Smooth muscle cell (in vitro differentiated cells): ENCODE data around the gene FAM117B. TPM values are rescaled to one million over a fixed set of nuclear protein-coding genes. Genes with fewer than 3 reads are reported as not detected.

ENCODE experiments used
- DNase-seq: peaks from one replicate; lab custom pipeline; 2025; ENCODE audit not compliant: unreplicated experiment; lab: John Stamatoyannopoulos, UW
- H2AFZ ChIP-seq: fragments of 200-600 bp; sonication (generic); 2 replicates; pipeline ENCODE4 v1.6.0; 2016; ENCODE audit warnings: antibody characterized with exemption, low read depth, mild to moderate bottlenecking
- H3F3A ChIP-seq: fragments of 200-600 bp; sonication (generic); 2 replicates; pipeline ENCODE4 v1.6.0; 2017; ENCODE audit warnings: antibody characterized with exemption, low read depth
- H3K27ac ChIP-seq: fragments of 200-600 bp; sonication (generic); 2 replicates; pipeline ENCODE4 v1.5.1; 2016; ENCODE audit warnings: low read depth, mild to moderate bottlenecking
- H3K27me3 ChIP-seq: fragments of 200-600 bp; sonication (generic); 2 replicates; pipeline ENCODE4 v1.6.1; 2016; ENCODE audit warnings: low read depth, mild to moderate bottlenecking
- H3K36me3 ChIP-seq: fragments of 200-600 bp; sonication (generic); 2 replicates; pipeline ENCODE4 v1.5.1; 2016; ENCODE audit warnings: low read depth
- H3K4me1 ChIP-seq: fragments of 200-600 bp; sonication (generic); 2 replicates; pipeline ENCODE4 v1.5.1; 2016; ENCODE audit warnings: low read depth
- H3K4me2 ChIP-seq: fragments of 200-600 bp; sonication (generic); 2 replicates; pipeline ENCODE4 v1.6.0; 2016; ENCODE audit warnings: mild to moderate bottlenecking
- H3K4me3 ChIP-seq: fragments of 200-600 bp; sonication (generic); 2 replicates; pipeline ENCODE4 v1.5.1; 2016; ENCODE audit warnings: mild to moderate bottlenecking
- H3K79me2 ChIP-seq: fragments of 200-600 bp; sonication (generic); 2 replicates; pipeline ENCODE4 v1.6.0; 2016; ENCODE audit warnings: low read depth, mild to moderate bottlenecking
- H3K9ac ChIP-seq: fragments of 200-600 bp; sonication (generic); 2 replicates; pipeline ENCODE4 v1.6.0; 2016; ENCODE audit warnings: low read depth
- H3K9me3 ChIP-seq: fragments of 200-600 bp; sonication (generic); replicated peaks from 2 replicates; pipeline ENCODE4 v1.5.1; 2016; ENCODE audit warnings: low read depth
- H4K20me1 ChIP-seq: fragments of 200-600 bp; sonication (generic); 2 replicates; pipeline ENCODE4 v1.6.0; 2016; ENCODE audit warnings: low read depth
- WGBS: methylation state at CpG from one replicate; pipeline ENCODE4 v1.1.7; 2016; ENCODE audit warnings: low lambda C conversion rate; 5-methylcytosine and 5-hydroxymethylcytosine counted together
- polyA plus RNA-seq: library from polyadenylated mRNA; unstranded; fragments of >200 nt; fragmentation: Nextera tagmentation; extraction: Ambion mirVana; gene quantifications from 2 replicates; pipeline ENCODE4 v1.2.1, GENCODE V29; 2016
- total RNA-seq: library from RNA; depleted of rRNA; stranded (reverse); fragments of >200 nt; gene quantifications from 2 replicates; pipeline ENCODE4 v1.2.3, GENCODE V29; 2014
- TF ChIP-seq, protein P1 (sequence below): fragments of 200-600 bp; sonication (generic); IDR thresholded peaks from 2 replicates; pipeline ENCODE4 v1.5.1; 2017; ENCODE audit warnings: borderline replicate concordance, mild to moderate bottlenecking, antibody characterized with exemption; ENCODE audit not compliant: insufficient read depth, poor library complexity, severe bottlenecking

FAM117B gene
- total and polyA plus RNA-seq, 2 experiments from 2014 or later, result 5.4 to 11.1 TPM

DNA sequence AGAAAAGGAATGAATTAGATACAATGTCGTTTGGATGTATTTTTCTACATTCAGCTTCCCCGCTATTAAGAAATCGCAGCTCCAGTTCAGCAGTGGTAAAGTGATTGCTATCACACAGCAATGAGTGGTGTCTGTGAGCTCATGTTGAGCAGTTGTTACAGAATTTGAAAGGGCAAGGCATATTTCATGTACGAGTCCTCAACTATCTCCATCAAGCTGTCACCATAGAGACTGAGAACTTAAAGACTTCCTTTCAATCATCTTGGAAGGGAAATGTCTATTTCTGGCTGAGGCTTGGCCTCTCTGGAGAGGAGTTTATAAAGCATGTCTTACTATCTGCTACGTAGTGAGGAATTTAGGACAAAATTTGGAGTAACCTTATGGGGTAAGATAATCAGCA is 24.4 kb upstream of the FAM117B start:
- H3K4me1 ChIP-seq, result no peaks in the 10 kb centered on the region
- H2AFZ ChIP-seq, result no peak overlapping the region
- H3K9ac ChIP-seq, result no peak overlapping the region
- H3K79me2 ChIP-seq, result no peaks in the 10 kb centered on the region
- WGBS, result 69% methylated on average over 5 of the region's 5 CpGs
- no peaks in the 10 kb centered on the region for H4K20me1 ChIP-seq
- H3K36me3 ChIP-seq, result no peaks in the 10 kb centered on the region
- no peak overlapping the region for H3K27ac ChIP-seq
- TF ChIP-seq, protein P1, sequence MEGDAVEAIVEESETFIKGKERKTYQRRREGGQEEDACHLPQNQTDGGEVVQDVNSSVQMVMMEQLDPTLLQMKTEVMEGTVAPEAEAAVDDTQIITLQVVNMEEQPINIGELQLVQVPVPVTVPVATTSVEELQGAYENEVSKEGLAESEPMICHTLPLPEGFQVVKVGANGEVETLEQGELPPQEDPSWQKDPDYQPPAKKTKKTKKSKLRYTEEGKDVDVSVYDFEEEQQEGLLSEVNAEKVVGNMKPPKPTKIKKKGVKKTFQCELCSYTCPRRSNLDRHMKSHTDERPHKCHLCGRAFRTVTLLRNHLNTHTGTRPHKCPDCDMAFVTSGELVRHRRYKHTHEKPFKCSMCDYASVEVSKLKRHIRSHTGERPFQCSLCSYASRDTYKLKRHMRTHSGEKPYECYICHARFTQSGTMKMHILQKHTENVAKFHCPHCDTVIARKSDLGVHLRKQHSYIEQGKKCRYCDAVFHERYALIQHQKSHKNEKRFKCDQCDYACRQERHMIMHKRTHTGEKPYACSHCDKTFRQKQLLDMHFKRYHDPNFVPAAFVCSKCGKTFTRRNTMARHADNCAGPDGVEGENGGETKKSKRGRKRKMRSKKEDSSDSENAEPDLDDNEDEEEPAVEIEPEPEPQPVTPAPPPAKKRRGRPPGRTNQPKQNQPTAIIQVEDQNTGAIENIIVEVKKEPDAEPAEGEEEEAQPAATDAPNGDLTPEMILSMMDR, result no peak
- H3K4me3 ChIP-seq, result no peak overlapping the region
- no peak for DNase-seq
- H3K4me2 ChIP-seq, result no peak overlapping the region
- H3K27me3 ChIP-seq, result no peaks in the 10 kb centered on the region
- no peaks in the 10 kb centered on the region for H3F3A ChIP-seq
- no peaks in the 10 kb centered on the region for H3K9me3 ChIP-seq

DNA sequence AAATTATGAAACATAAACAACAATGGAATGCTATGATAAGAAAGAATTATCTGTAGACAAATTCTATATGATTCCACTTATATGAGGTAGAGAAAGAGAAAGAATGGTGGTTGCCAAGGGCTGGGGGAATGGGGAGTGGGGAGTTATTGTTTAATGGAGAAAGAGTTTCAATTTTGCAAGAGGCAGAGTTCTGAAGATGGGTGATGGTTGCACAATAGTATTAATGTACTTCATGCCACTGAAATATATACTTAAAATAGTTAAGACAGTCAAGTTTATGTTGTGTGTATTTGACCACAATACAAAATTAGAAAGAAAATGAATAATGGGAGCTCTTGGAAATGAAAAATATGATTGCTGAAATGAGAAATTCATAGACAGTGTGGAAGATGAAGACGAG is 22.6 kb upstream of the FAM117B start:
- H3K9ac ChIP-seq, result no peak overlapping the region
- TF ChIP-seq, protein P1, result no peak
- no peaks in the 10 kb centered on the region for H3F3A ChIP-seq
- no peaks in the 10 kb centered on the region for H4K20me1 ChIP-seq
- WGBS, result 100% methylated on average over 1 of the region's 1 CpG
- H3K4me2 ChIP-seq, result no peak overlapping the region
- H3K27me3 ChIP-seq, result no peaks in the 10 kb centered on the region
- no peaks in the 10 kb centered on the region for H3K79me2 ChIP-seq
- DNase-seq, result no peak
- no peak overlapping the region for H3K27ac ChIP-seq
- H3K9me3 ChIP-seq, result no peaks in the 10 kb centered on the region
- H3K4me3 ChIP-seq, result no peak overlapping the region
- H2AFZ ChIP-seq, result no peak overlapping the region
- no peaks in the 10 kb centered on the region for H3K36me3 ChIP-seq
- no peaks in the 10 kb centered on the region for H3K4me1 ChIP-seq

DNA sequence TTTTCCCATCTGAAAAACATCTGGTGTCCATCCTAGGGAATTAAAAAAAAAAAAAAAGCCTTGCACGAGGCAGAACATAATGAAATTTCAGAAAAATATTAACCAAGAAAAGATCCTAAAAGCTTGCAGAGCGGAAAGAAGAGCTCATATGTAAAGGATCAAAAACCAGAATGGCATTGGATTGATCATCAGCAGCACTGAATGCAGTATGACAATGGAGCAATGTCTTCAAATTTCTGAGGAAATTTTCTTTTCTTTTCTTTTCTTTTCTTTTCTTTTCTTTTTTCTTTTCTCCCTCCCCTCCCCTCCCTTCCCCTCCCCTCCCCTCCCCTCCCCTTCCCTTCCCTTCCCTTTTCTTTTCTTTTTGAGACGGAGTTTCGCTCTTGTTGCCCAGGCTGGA is 21.3 kb upstream of the FAM117B start:
- H3K4me1 ChIP-seq, result no peaks in the 10 kb centered on the region
- no peaks in the 10 kb centered on the region for H3K79me2 ChIP-seq
- no peak for DNase-seq
- TF ChIP-seq, protein P1, result no peak
- H3K4me2 ChIP-seq, result no peak overlapping the region
- H2AFZ ChIP-seq, result no peak overlapping the region
- H3F3A ChIP-seq, result no peaks in the 10 kb centered on the region
- no peak overlapping the region for H3K9ac ChIP-seq
- H3K9me3 ChIP-seq, result no peaks in the 10 kb centered on the region
- H3K4me3 ChIP-seq, result no peak overlapping the region
- no peaks in the 10 kb centered on the region for H4K20me1 ChIP-seq
- H3K27me3 ChIP-seq, result no peaks in the 10 kb centered on the region
- H3K27ac ChIP-seq, result no peak overlapping the region
- WGBS, result 92% methylated on average over 2 of the region's 4 CpGs
- no peaks in the 10 kb centered on the region for H3K36me3 ChIP-seq

DNA sequence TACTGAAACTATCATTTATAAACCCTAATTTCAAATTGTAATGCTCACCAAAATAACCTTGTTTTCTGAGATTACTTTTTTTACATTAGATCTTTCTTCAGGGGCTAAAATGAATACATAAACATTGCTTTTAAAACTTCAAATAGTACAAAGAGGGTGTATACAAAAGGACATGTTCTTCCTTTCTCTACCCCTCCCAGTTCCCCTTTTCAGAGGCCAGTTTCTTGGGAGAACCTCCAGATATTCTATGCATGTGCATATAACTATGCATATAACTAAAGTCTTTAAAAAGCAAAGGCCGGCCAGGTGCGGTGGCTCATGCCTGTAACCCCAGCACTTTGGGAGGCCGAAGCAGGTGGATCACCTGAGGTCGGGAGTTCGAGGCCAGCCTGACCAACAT is 10.6 kb upstream of the FAM117B start:
- DNase-seq, result no peak
- no peaks in the 10 kb centered on the region for H3F3A ChIP-seq
- TF ChIP-seq, protein P1, result no peak
- H3K27ac ChIP-seq, result no peak overlapping the region
- H3K4me1 ChIP-seq, result no peaks in the 10 kb centered on the region
- no peaks in the 10 kb centered on the region for H3K36me3 ChIP-seq
- H3K79me2 ChIP-seq, result no peaks in the 10 kb centered on the region
- no peak overlapping the region for H3K4me2 ChIP-seq
- H3K27me3 ChIP-seq, result no peaks in the 10 kb centered on the region
- WGBS, result 94% methylated on average over 5 of the region's 5 CpGs
- H3K9me3 ChIP-seq, result no peaks in the 10 kb centered on the region
- H4K20me1 ChIP-seq, result no peaks in the 10 kb centered on the region
- H3K4me3 ChIP-seq, result no peak overlapping the region
- no peak overlapping the region for H3K9ac ChIP-seq
- no peak overlapping the region for H2AFZ ChIP-seq
